ENCODE results near the gene CASP9. TPM values are rescaled to one million over a fixed set of nuclear protein-coding genes. Genes with fewer than 3 reads are reported as not detected.
"Not testable (repeated sequence)": the region's sequence is repeated elsewhere in the genome, so short reads cannot be mapped to it uniquely, and the experiment has no call there.

The CASP9 gene
- total and polyA plus RNA-seq, 2 donors, result 9.3 to 15.4 TPM

GRCh38 chr1:15463926-15464322 lies 60.1 kb downstream of the CASP9 start:
- not testable (repeated sequence) for H3K27ac ChIP-seq (ENCODE audit: low read depth); H3K4me3 ChIP-seq (ENCODE audit: low read depth, low read length); H3K4me1 ChIP-seq (ENCODE audit: insufficient read depth); DNase-seq (ENCODE audit: extremely low spot score); H3K36me3 ChIP-seq (ENCODE audit: insufficient read depth)
- 94% methylated on average over 5 of the region's 5 CpGs for WGBS

GRCh38 chr1:15463064-15463800 lies 60.8 kb downstream of the CASP9 start:
- not testable (repeated sequence) for H3K4me3 ChIP-seq (ENCODE audit: low read depth, low read length); DNase-seq (ENCODE audit: extremely low spot score)
- WGBS, result 68% methylated on average over 14 of the region's 15 CpGs

GRCh38 chr1:15460708-15461095 lies 63.3 kb downstream of the CASP9 start:
- no peak overlapping the region for H3K4me3 ChIP-seq (ENCODE audit: low read depth, low read length)
- no peak overlapping the region for H3K27ac ChIP-seq (ENCODE audit: low read depth)
- no peak for DNase-seq (ENCODE audit: extremely low spot score)
- no peaks in the 10 kb centered on the region for H3K36me3 ChIP-seq (ENCODE audit: insufficient read depth)
- H3K4me1 ChIP-seq (ENCODE audit: insufficient read depth), result peaks cover 2% of the 10 kb centered on the region
- 90% methylated on average over 9 of the region's 9 CpGs for WGBS

More at GRCh38 chr1:15463064-15463800, 60.8 kb downstream of the CASP9 start:
- H3K27ac ChIP-seq (ENCODE audit: low read depth); H3K36me3 ChIP-seq (ENCODE audit: insufficient read depth); H3K4me1 ChIP-seq (ENCODE audit: insufficient read depth): not testable (repeated sequence)

- H3K27ac ChIP-seq (ENCODE audit: low read depth), result no peak overlapping the region
- H3K4me1 ChIP-seq (ENCODE audit: insufficient read depth), result peaks cover 2% of the 10 kb centered on the region
- H3K4me3 ChIP-seq (ENCODE audit: low read depth, low read length), result no peak overlapping the region
- no peaks in the 10 kb centered on the region for H3K36me3 ChIP-seq (ENCODE audit: insufficient read depth)
- no peak for DNase-seq (ENCODE audit: extremely low spot score)
- WGBS, result 59% methylated on average over 10 of the region's 10 CpGs
Observed at GRCh38 chr1:15459771-15460707, 64.0 kb downstream of the CASP9 start.

GRCh38 chr1:15458388-15458787 lies 65.6 kb downstream of the CASP9 start:
- not testable (repeated sequence) for H3K4me1 ChIP-seq (ENCODE audit: insufficient read depth); DNase-seq (ENCODE audit: extremely low spot score); H3K36me3 ChIP-seq (ENCODE audit: insufficient read depth); H3K27ac ChIP-seq (ENCODE audit: low read depth); H3K4me3 ChIP-seq (ENCODE audit: low read depth, low read length)
- WGBS, result 73% methylated on average over 4 of the region's 4 CpGs

GRCh38 chr1:15457585-15457984 lies 66.4 kb downstream of the CASP9 start:
- Histone ChIP-seq H3K27ac (ENCODE audit: low read depth) (no peak overlapping the region), H3K4me1 (ENCODE audit: insufficient read depth) (peaks cover 2% of the 10 kb centered on the region), H3K4me3 (ENCODE audit: low read depth, low read length) (no peak overlapping the region), H3K36me3 (ENCODE audit: insufficient read depth) (no peaks in the 10 kb centered on the region)
- DNase-seq (ENCODE audit: extremely low spot score), result no peak
- WGBS, result 77% methylated on average over 2 of the region's 2 CpGs

GRCh38 chr1:15456313-15456954 lies 67.6 kb downstream of the CASP9 start, which contains the start of gene CELA2A:
CELA2A (plus strand) TSS chr1:15456732; CDS start chr1:15456754, 22 bp downstream.
- no peak within 1 kb of the TSS for H3K4me3 ChIP-seq (ENCODE audit: low read depth, low read length)
- WGBS, result 72% methylated on average over 8 of the region's 8 CpGs
- H3K4me1 ChIP-seq (ENCODE audit: insufficient read depth), result peaks cover 2% of the 10 kb centered on the region
- no peak within 1 kb of the TSS for H3K27ac ChIP-seq (ENCODE audit: low read depth)
- DNase-seq (ENCODE audit: extremely low spot score), result no peak
- no peaks in the 10 kb centered on the region for H3K36me3 ChIP-seq (ENCODE audit: insufficient read depth)

GRCh38 chr1:15455522-15455921 lies 68.5 kb downstream of the CASP9 start:
- H3K4me3 ChIP-seq (ENCODE audit: low read depth, low read length), result no peak overlapping the region

GRCh38 chr1:15454256-15454655 lies 69.8 kb downstream of the CASP9 start:
- WGBS, result 70% methylated on average over 3 of the region's 3 CpGs
- no peaks in the 10 kb centered on the region for H3K36me3 ChIP-seq (ENCODE audit: insufficient read depth)
- no peak overlapping the region for H3K4me3 ChIP-seq (ENCODE audit: low read depth, low read length)
- no peak overlapping the region for H3K27ac ChIP-seq (ENCODE audit: low read depth)
- H3K4me1 ChIP-seq (ENCODE audit: insufficient read depth), result no peaks in the 10 kb centered on the region
- DNase-seq (ENCODE audit: extremely low spot score), result no peak

More at GRCh38 chr1:15455522-15455921, 68.5 kb downstream of the CASP9 start:
- Histone ChIP-seq H3K36me3 (ENCODE audit: insufficient read depth) (no peaks in the 10 kb centered on the region), H3K4me1 (ENCODE audit: insufficient read depth) (peaks cover 2% of the 10 kb centered on the region), H3K27ac (ENCODE audit: low read depth) (no peak overlapping the region)
- WGBS, result 76% methylated on average over 5 of the region's 6 CpGs
- no peak for DNase-seq (ENCODE audit: extremely low spot score)

- Histone ChIP-seq H3K4me1 (ENCODE audit: insufficient read depth) (no peaks in the 10 kb centered on the region), H3K27ac (ENCODE audit: low read depth) (no peak overlapping the region), H3K4me3 (ENCODE audit: low read depth, low read length) (no peak overlapping the region), H3K36me3 (ENCODE audit: insufficient read depth) (no peaks in the 10 kb centered on the region)
- 64% methylated on average over 11 of the region's 11 CpGs for WGBS
- no peak for DNase-seq (ENCODE audit: extremely low spot score)
Observed at GRCh38 chr1:15453734-15454133, 70.3 kb downstream of the CASP9 start.

- Histone ChIP-seq H3K27ac (ENCODE audit: low read depth) (no peak overlapping the region), H3K4me1 (ENCODE audit: insufficient read depth) (no peaks in the 10 kb centered on the region), H3K4me3 (ENCODE audit: low read depth, low read length) (no peak overlapping the region), H3K36me3 (ENCODE audit: insufficient read depth) (no peaks in the 10 kb centered on the region)
- no peak for DNase-seq (ENCODE audit: extremely low spot score)
- 54% methylated on average over 10 of the region's 10 CpGs for WGBS
Observed at GRCh38 chr1:15452866-15453571, 71.0 kb downstream of the CASP9 start.

GRCh38 chr1:15452216-15452615 lies 71.8 kb downstream of the CASP9 start:
- WGBS, result 92% methylated on average over 1 of the region's 1 CpG
- no peak overlapping the region for H3K27ac ChIP-seq (ENCODE audit: low read depth)
- no peaks in the 10 kb centered on the region for H3K4me1 ChIP-seq (ENCODE audit: insufficient read depth)
- H3K36me3 ChIP-seq (ENCODE audit: insufficient read depth), result no peaks in the 10 kb centered on the region
- DNase-seq (ENCODE audit: extremely low spot score), result no peak
- no peak overlapping the region for H3K4me3 ChIP-seq (ENCODE audit: low read depth, low read length)

Data from urinary bladder (tissue), 4 donors.